ENCODE results near the gene KANTR. TPM values are rescaled to one million over a fixed set of nuclear protein-coding genes. Genes with fewer than 3 reads are reported as not detected.

KANTR gene
- polyA plus RNA-seq, 3 donors: 0.32 to 4.3 (median 0.44) TPM

DNA sequence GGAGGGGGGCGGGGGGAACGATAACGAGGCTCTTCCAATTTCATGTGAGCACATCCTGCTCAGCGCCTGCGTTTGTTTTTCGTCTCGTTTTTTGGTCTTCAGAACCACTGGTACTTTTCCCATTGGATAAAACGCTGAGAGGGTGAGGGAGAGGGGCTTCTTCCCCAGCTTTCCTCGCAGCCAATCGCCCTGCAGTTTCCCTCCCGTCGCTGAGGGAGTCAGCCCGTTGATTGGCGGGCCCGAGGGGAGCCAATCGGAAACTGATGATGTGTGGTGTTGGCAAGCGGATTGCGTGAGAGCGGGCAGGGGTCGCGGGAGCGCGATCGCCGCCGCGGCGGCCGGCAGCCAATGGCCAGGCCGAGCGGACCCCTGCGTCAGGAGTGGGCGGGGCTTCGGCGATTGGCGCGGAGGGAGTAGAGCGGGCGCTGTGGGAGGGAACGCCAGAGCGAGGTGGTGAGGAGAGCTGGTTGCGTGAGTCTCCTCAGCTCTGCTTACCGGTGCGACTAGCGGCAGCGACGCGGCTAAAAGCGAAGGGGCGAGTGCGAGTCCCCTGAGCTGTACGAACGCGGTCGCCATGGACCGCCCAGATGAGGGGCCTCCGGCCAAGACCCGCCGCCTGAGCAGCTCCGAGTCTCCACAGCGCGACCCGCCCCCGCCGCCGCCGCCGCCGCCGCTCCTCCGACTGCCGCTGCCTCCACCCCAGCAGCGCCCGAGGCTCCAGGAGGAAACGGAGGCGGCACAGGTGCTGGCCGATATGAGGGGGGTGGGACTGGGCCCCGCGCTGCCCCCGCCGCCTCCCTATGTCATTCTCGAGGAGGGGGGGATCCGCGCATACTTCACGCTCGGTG, 11.8 kb upstream of the KANTR start, which contains the start of gene TSPYL2:
TSPYL2 (plus strand) TSS at position 443 of the 848 bp plus-strand sequence; CDS start at position 575, 132 bp downstream.
- H3K4me1 Mint-ChIP-seq: peaks cover 21% of the 10 kb centered on the region

More for the DNA sequence above, 11.8 kb upstream of the KANTR start, which contains the start of gene TSPYL2:
- H3K4me3 Mint-ChIP-seq: peak within 1 kb of the TSS; percentile 88 to 89
- peak; percentile 89 to 96 (median 92) for DNase-seq
- Histone ChIP-seq H3K27ac (ENCODE audit: low read depth in 1 of 2, low read length in 2 of 2) (peak within 1 kb of the TSS in 1 of 2 donors; percentile 74), H3K27me3 (ENCODE audit: control insufficient read depth in 2 of 2, insufficient read depth in 2 of 2, low read length in 2 of 2) (no peaks in the 10 kb centered on the region), H3K9ac (ENCODE audit: insufficient read depth, low read length, poor library complexity, severe bottlenecking) (peak within 1 kb of the TSS; percentile 81), H4K20me1 (ENCODE audit: insufficient read depth, low read length) (no peaks in the 10 kb centered on the region), H3K79me2 (ENCODE audit: insufficient read depth, low read length) (no peaks in the 10 kb centered on the region), H3K9me3 (replicated peaks in 1 of 2; ENCODE audit: control insufficient read depth in 1 of 2, insufficient read depth in 1 of 2, low read length in 2 of 2) (no peaks in the 10 kb centered on the region), H2AFZ (ENCODE audit: insufficient read depth, low read depth, low read length, poor library complexity, severe bottlenecking) (no peak within 1 kb of the TSS), H3K36me3 (replicated peaks in 1 of 2; ENCODE audit: control insufficient read depth in 1 of 2, insufficient read depth in 2 of 2, low read length in 2 of 2) (no peaks in the 10 kb centered on the region), H3K4me3 (replicated peaks in 1 of 3; ENCODE audit: low read depth in 2 of 3, low read length in 3 of 3) (peak within 1 kb of the TSS; percentile 60 to 81 (median 74)), H3K4me1 (ENCODE audit: control insufficient read depth in 1 of 2, insufficient read depth in 2 of 2, low read length in 2 of 2) (peaks cover 11 to 15% of the 10 kb centered on the region in 2 donors), H3K4me2 (replicated peaks; ENCODE audit: extremely low read depth, low read length, poor library complexity, severe bottlenecking) (peak within 1 kb of the TSS; percentile 82)
- H3K36me3 Mint-ChIP-seq: peaks cover 0 to 20% of the 10 kb centered on the region in 2 donors
- intact Hi-C loops (cut with micrococcal nuclease): no loop called here
- 0% methylated on average over 40 of the region's 86 CpGs for WGBS (ENCODE audit: insufficient coverage)
- peaks cover 5 to 31% (median 21%) of the 10 kb centered on the region in 3 donors for H3K27me3 Mint-ChIP-seq (ENCODE audit: low read depth in 3 of 3)
- peak within 1 kb of the TSS; percentile 84 to 93 (median 89) for H3K27ac Mint-ChIP-seq
- H3K9me3 Mint-ChIP-seq: peaks cover 0 to 5% (median 0%) of the 10 kb centered on the region in 7 donors
- no peak for TF ChIP-seq CTCF (IDR thresholded peaks at IDR 0.05)
